ENCODE data around the gene CALM1.

The CALM1 gene

DNA sequence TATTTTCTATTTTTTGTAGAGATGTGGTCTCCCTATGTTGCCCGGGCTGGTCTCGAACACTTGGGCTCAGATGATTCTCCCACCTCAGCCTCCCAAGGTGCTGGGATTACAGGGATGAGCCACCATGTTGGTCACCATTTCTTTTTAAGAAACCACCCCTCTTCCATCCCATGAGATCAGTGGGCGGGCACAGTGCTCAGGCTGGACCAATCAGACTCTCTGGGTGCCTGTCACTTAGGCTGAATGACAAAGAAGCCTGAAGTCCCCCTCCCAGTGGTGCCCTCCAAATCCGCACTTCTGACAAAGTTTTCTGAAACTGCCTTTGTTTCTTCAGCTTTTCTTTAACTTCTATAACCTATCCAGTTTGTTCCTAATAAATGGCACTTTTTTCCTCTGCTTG is 48.2 kb downstream of the CALM1 start:
- no peak overlapping the region for H3K4me3 ChIP-seq
- no peak overlapping the region for H3K9ac ChIP-seq (ENCODE audit: insufficient read length)
- DNase-seq (ENCODE audit: low read depth, low spot score) = no peak
- no peaks in the 10 kb centered on the region for H3K9me3 ChIP-seq (ENCODE audit: low read depth, low read length)
- no peaks in the 10 kb centered on the region for H3K36me3 ChIP-seq (ENCODE audit: insufficient read depth, low read length)
- no peak for TF ChIP-seq EZH2 (IDR thresholded peaks at IDR 0.05)
- no peak for TF ChIP-seq POLR2AphosphoS5 (IDR thresholded peaks at IDR 0.05; ENCODE audit: borderline replicate concordance, low read depth, low read length)
- no peak for TF ChIP-seq FOXP2 (optimal IDR thresholded peaks at IDR 0.05; ENCODE audit: control extremely low read depth, extremely low read length, insufficient read depth)
- no peak overlapping the region for H3K27ac ChIP-seq

DNA sequence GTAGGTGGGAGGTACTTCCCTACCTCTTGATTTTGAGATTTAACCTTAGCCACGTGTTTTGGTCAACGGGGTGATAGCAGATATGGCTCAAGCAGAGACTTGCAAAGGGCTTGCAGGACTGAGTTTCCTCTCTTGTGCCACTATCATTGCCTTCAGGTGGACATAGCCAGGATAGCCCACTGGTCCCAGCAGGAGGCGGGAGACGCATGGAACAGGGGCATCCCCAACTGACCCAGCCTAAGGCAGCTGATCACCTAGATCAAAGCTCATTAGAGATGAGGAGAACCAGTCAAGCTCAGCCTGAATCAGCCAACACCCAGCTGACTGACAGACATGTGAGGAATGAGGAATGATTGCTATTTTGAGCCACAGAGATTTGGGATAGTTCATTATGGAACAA is 49.6 kb downstream of the CALM1 start:
- Histone ChIP-seq H3K9ac (ENCODE audit: insufficient read length) (no peak overlapping the region), H3K4me3 (no peak overlapping the region), H3K36me3 (ENCODE audit: insufficient read depth, low read length) (no peaks in the 10 kb centered on the region), H3K27ac (no peak overlapping the region), H3K9me3 (ENCODE audit: low read depth, low read length) (no peaks in the 10 kb centered on the region)
- no peak for DNase-seq (ENCODE audit: low read depth, low spot score)
- TF ChIP-seq EZH2 (IDR thresholded peaks at IDR 0.05) (no peak), FOXP2 (optimal IDR thresholded peaks at IDR 0.05; ENCODE audit: control extremely low read depth, extremely low read length, insufficient read depth) (no peak), POLR2AphosphoS5 (IDR thresholded peaks at IDR 0.05; ENCODE audit: borderline replicate concordance, low read depth, low read length) (no peak)

DNA sequence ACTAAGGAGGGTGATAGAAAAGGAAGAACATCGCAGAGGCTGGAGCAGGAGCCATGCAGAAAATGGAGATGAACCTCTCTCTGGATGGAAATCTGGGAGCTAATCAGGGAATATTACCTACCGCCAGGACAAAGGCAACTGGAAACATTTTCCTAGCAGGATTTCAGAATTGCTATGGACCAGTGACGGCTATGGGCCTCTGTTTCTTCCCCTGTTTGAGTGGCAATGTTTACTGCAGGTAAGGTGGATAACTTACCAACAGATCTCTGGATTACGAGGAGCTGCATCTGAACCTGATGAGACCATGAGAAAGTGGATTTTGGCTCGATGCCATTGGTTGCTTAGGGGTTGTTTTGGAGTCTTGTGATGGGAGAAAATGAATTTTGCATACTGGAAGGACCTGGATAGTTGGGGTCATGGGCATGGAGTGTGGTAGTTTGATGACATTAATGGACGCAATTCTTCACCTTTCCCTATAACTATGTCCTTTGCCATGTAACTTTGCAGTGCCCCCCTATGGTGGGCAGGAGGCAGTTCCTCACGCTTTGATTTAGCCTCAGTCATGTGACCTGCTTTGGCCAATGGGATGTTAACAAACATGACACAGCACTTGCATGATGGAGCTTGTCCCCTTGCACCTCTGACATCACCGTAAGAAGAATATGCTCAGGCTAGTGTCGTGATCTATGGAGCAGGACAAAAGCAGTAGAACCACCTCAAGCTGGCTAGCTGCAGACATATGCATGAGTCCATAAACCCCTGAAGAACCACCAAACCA is 51.1 kb downstream of the CALM1 start:
- no peaks in the 10 kb centered on the region for H3K9me3 ChIP-seq (ENCODE audit: low read depth, low read length)
- DNase-seq (ENCODE audit: low read depth, low spot score) = no peak
- no peak overlapping the region for H3K9ac ChIP-seq (ENCODE audit: insufficient read length)
- H3K36me3 ChIP-seq (ENCODE audit: insufficient read depth, low read length) = no peaks in the 10 kb centered on the region
- no peak overlapping the region for H3K27ac ChIP-seq
- no peak overlapping the region for H3K4me3 ChIP-seq
- TF ChIP-seq FOXP2 (optimal IDR thresholded peaks at IDR 0.05; ENCODE audit: control extremely low read depth, extremely low read length, insufficient read depth) = no peak
- TF ChIP-seq EZH2 (IDR thresholded peaks at IDR 0.05) = no peak
- no peak for TF ChIP-seq POLR2AphosphoS5 (IDR thresholded peaks at IDR 0.05; ENCODE audit: borderline replicate concordance, low read depth, low read length)

DNA sequence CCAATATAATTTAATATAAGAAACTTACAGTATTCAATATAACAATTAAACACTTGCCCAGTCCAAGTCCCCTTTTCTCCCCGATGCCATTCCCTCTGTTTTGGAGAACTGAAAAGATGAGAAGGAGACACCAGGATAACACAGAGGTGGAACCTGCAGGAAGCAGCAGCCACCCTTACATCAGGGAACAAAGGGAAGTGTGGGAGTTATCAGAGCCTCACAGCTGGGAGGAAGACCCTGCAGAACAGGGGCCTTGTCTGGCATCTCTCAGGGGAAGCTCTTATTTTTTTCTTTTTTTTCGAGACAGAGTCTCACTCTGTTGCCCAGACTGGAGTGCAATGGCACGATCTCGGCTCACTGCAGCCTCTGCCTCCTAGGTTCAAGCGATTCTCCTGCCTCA is 52.6 kb downstream of the CALM1 start:
- no peaks in the 10 kb centered on the region for H3K9me3 ChIP-seq (ENCODE audit: low read depth, low read length)
- DNase-seq (ENCODE audit: low read depth, low spot score) = no peak
- no peak overlapping the region for H3K9ac ChIP-seq (ENCODE audit: insufficient read length)
- no peak for TF ChIP-seq EZH2 (IDR thresholded peaks at IDR 0.05)
- TF ChIP-seq FOXP2 (optimal IDR thresholded peaks at IDR 0.05; ENCODE audit: control extremely low read depth, extremely low read length, insufficient read depth) = no peak
- TF ChIP-seq POLR2AphosphoS5 (IDR thresholded peaks at IDR 0.05; ENCODE audit: borderline replicate concordance, low read depth, low read length) = no peak
- no peak overlapping the region for H3K4me3 ChIP-seq
- no peak overlapping the region for H3K27ac ChIP-seq
- H3K36me3 ChIP-seq (ENCODE audit: insufficient read depth, low read length) = no peaks in the 10 kb centered on the region

DNA sequence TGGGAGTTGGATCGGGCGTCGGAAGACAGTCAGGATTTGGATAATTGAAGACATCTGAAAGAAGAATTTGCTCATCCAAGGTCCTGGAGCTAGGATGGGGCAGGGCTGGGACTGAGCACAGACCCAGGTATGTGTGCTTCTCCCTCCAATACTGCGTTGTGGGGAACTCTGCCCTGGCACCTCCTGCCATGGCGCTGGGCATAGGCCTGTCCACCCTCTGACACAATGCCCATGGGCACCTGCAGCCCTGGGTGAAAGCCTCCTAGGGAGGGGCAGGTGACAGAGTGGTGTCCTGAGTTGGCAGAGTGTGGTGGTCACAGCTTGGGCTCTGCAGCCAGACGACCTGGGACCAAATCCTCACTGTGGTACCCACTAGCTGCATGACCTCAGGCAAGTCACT is 53.3 kb downstream of the CALM1 start:
- H3K9ac ChIP-seq (ENCODE audit: insufficient read length) = no peak overlapping the region
- no peak for DNase-seq (ENCODE audit: low read depth, low spot score)
- no peaks in the 10 kb centered on the region for H3K9me3 ChIP-seq (ENCODE audit: low read depth, low read length)
- no peaks in the 10 kb centered on the region for H3K36me3 ChIP-seq (ENCODE audit: insufficient read depth, low read length)
- TF ChIP-seq EZH2 (IDR thresholded peaks at IDR 0.05) (no peak), POLR2AphosphoS5 (IDR thresholded peaks at IDR 0.05; ENCODE audit: borderline replicate concordance, low read depth, low read length) (no peak), FOXP2 (optimal IDR thresholded peaks at IDR 0.05; ENCODE audit: control extremely low read depth, extremely low read length, insufficient read depth) (no peak)
- no peak overlapping the region for H3K4me3 ChIP-seq
- H3K27ac ChIP-seq = no peak overlapping the region

DNA sequence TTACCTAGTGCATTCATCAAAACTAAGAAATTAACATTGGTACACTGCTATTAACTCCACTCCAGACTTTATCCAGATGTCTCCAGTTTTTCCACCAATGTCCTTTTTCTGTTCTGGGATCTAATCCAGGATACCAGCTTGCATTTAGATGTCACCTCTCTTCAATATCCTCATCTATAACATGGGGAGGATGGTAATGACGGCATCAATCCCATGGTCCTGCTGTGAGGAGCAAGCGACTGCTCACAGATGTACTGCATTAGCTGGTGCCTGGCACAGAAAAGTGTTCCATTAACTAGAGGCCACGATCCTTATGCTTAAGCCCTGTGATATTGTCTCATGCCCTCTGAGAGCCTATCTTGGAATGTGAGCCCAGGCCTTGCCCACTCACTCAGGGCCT is 53.8 kb downstream of the CALM1 start:
- H3K9me3 ChIP-seq (ENCODE audit: low read depth, low read length) = no peaks in the 10 kb centered on the region
- H3K4me3 ChIP-seq = no peak overlapping the region
- TF ChIP-seq EZH2 (IDR thresholded peaks at IDR 0.05) = no peak
- TF ChIP-seq POLR2AphosphoS5 (IDR thresholded peaks at IDR 0.05; ENCODE audit: borderline replicate concordance, low read depth, low read length) = no peak
- no peak for TF ChIP-seq FOXP2 (optimal IDR thresholded peaks at IDR 0.05; ENCODE audit: control extremely low read depth, extremely low read length, insufficient read depth)
- H3K9ac ChIP-seq (ENCODE audit: insufficient read length) = no peak overlapping the region
- H3K36me3 ChIP-seq (ENCODE audit: insufficient read depth, low read length) = no peaks in the 10 kb centered on the region
- H3K27ac ChIP-seq = no peak overlapping the region
- DNase-seq (ENCODE audit: low read depth, low spot score) = no peak

DNA sequence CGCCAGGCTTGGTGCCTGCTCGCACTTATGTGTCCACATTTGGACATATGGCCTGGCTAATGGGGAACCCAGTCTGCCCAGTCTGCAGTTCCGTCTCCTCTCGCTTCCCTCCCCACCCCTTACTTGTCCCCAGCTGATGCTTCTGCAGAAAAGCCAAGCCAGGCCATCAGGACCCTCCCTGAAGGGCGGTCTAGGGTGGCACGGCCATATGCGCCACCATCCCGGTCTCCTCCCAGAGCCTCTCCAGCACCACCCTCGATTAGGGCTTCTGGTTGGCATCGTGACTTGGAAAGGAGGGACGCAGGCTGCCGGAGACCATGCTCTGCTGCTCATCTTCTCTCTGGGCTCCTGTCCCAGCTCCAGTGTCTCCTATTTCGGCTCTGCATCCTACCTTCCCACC is 54.6 kb downstream of the CALM1 start:
- H3K4me3 ChIP-seq = no peak overlapping the region
- no peaks in the 10 kb centered on the region for H3K9me3 ChIP-seq (ENCODE audit: low read depth, low read length)
- H3K27ac ChIP-seq = no peak overlapping the region
- no peak for DNase-seq (ENCODE audit: low read depth, low spot score)
- TF ChIP-seq FOXP2 (optimal IDR thresholded peaks at IDR 0.05; ENCODE audit: control extremely low read depth, extremely low read length, insufficient read depth) (no peak), EZH2 (IDR thresholded peaks at IDR 0.05) (no peak), POLR2AphosphoS5 (IDR thresholded peaks at IDR 0.05; ENCODE audit: borderline replicate concordance, low read depth, low read length) (no peak)
- no peaks in the 10 kb centered on the region for H3K36me3 ChIP-seq (ENCODE audit: insufficient read depth, low read length)
- H3K9ac ChIP-seq (ENCODE audit: insufficient read length) = no peak overlapping the region

DNA sequence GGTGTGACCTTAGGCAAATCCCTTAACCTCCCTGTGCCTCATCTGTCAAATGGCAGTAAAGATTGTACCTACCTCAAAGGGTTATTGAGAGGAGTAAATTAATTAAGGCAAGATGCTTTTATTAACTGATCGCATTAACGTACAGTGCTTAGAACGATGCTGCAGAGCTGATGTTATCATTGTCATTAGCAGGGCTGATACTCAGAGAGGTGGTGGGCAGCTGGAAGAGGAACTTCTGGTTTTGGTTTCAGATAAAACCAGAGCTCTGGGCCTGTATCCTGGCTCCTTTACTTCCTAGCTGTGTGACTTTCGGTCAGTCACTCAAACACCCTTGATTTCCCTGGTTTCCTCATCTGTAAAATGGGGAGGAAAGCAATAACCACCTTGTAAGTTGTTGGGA is 55.1 kb downstream of the CALM1 start:
- TF ChIP-seq FOXP2 (optimal IDR thresholded peaks at IDR 0.05; ENCODE audit: control extremely low read depth, extremely low read length, insufficient read depth) (no peak), EZH2 (IDR thresholded peaks at IDR 0.05) (no peak), POLR2AphosphoS5 (IDR thresholded peaks at IDR 0.05; ENCODE audit: borderline replicate concordance, low read depth, low read length) (no peak)
- H3K9me3 ChIP-seq (ENCODE audit: low read depth, low read length) = no peaks in the 10 kb centered on the region
- H3K36me3 ChIP-seq (ENCODE audit: insufficient read depth, low read length) = no peaks in the 10 kb centered on the region
- no peak overlapping the region for H3K27ac ChIP-seq
- no peak overlapping the region for H3K4me3 ChIP-seq
- no peak overlapping the region for H3K9ac ChIP-seq (ENCODE audit: insufficient read length)
- no peak for DNase-seq (ENCODE audit: low read depth, low spot score)

DNA sequence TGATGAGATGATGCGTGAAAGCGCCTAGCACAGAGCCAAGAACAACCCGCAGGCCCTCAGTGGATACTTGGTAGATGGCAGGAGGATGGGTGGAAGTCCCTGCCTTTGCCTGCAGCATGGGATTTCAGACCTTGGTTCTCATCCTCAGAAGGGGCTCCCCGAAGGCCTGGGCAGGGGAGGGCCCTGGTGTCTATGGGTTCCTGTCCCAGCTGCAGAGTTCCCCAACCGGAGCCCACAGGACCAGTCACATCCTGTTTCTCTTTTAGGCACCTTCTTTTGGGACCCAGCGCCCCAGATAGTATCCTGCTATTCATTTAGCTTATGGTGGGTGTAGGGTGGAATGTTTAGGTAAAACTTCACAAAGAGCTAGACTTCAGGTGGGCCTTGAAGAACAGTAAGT is 55.5 kb downstream of the CALM1 start:
- DNase-seq (ENCODE audit: low read depth, low spot score) = no peak
- H3K9me3 ChIP-seq (ENCODE audit: low read depth, low read length) = no peaks in the 10 kb centered on the region
- H3K36me3 ChIP-seq (ENCODE audit: insufficient read depth, low read length) = no peaks in the 10 kb centered on the region
- no peak overlapping the region for H3K9ac ChIP-seq (ENCODE audit: insufficient read length)
- no peak overlapping the region for H3K27ac ChIP-seq
- H3K4me3 ChIP-seq = no peak overlapping the region
- TF ChIP-seq EZH2 (IDR thresholded peaks at IDR 0.05) (no peak), FOXP2 (optimal IDR thresholded peaks at IDR 0.05; ENCODE audit: control extremely low read depth, extremely low read length, insufficient read depth) (no peak), POLR2AphosphoS5 (IDR thresholded peaks at IDR 0.05; ENCODE audit: borderline replicate concordance, low read depth, low read length) (no peak)
